GM23248 (cell line): ENCODE results near the gene TCF4.

ENCODE experiments used
- EZH2 ChIP-seq: fragments of 200-600 bp; sonication (generic); IDR thresholded peaks from 2 replicates; pipeline ENCODE4 v1.6.1; 2018; ENCODE audit warnings: antibody characterized with exemption, mild to moderate bottlenecking; ENCODE audit not compliant: insufficient read depth, poor library complexity, severe bottlenecking
- EZH2phosphoT487 ChIP-seq: fragments of 200-600 bp; sonication (generic); IDR thresholded peaks from 2 replicates; pipeline ENCODE4 v1.6.1; 2018; ENCODE audit warnings: antibody characterized with exemption, moderate library complexity, mild to moderate bottlenecking, low read depth; ENCODE audit not compliant: insufficient read depth

GRCh38 chr18:55346387-55346786 is 241.6 kb downstream of the TCF4 start:
- no peak for TF ChIP-seq EZH2phosphoT487
- no peak for TF ChIP-seq EZH2
